OCI-LY3 (cell line): ENCODE results near the gene JDP2.

ENCODE experiments used
- H2AFZ ChIP-seq: fragments of 200-600, 300-600 bp; shearing (Covaris generic); 2 replicates; pipeline ENCODE4 v1.6.0; 2014; ENCODE audit warnings: antibody characterized with exemption, low read depth, low read length
- H3K27ac ChIP-seq: fragments of 200-600, 300-600 bp; sonication (generic); 2 replicates; pipeline ENCODE4 v1.5.1; 2014; ENCODE audit warnings: mild to moderate bottlenecking, low read length, moderate library complexity, mixed read lengths
- H3K27me3 ChIP-seq: fragments of 200-600, 300-600 bp; sonication (generic); 2 replicates; pipeline ENCODE4 v1.6.1; 2014; ENCODE audit warnings: low read depth, low read length, mixed read lengths
- H3K36me3 ChIP-seq: fragments of 200-600, 300-600 bp; sonication (generic); replicated peaks from 2 replicates; pipeline ENCODE3; 2014; ENCODE audit warnings: low read depth, low read length, mixed read lengths
- H3K4me1 ChIP-seq: fragments of 300-600, 200-600 bp; sonication (generic); 2 replicates; pipeline ENCODE4 v1.6.1; 2014; ENCODE audit warnings: low read length, mixed read lengths
- H3K4me2 ChIP-seq: fragments of 200-600, 300-600 bp; sonication (generic); 2 replicates; pipeline ENCODE4 v1.6.1; 2014; ENCODE audit warnings: low read length, mixed read lengths
- H3K4me3 ChIP-seq: fragments of 300-600, 200-600 bp; sonication (generic); 2 replicates; pipeline ENCODE4 v1.5.1; 2014; ENCODE audit warnings: antibody characterized with exemption, mild to moderate bottlenecking, low read length, moderate library complexity
- H3K79me2 ChIP-seq: fragments of 300-600, 200-600 bp; shearing (Covaris generic); 2 replicates; pipeline ENCODE4 v1.6.1; 2014; ENCODE audit warnings: mild to moderate bottlenecking, low read length, mixed read lengths
- H3K9ac ChIP-seq: fragments of 300-600, 200-600 bp; shearing (Covaris generic); 2 replicates; pipeline ENCODE4 v1.6.0; 2014; ENCODE audit warnings: mild to moderate bottlenecking, low read length, moderate library complexity
- H3K9me3 ChIP-seq: fragments of 200-600, 300-600 bp; shearing (Covaris generic); 2 replicates; pipeline ENCODE4 v1.6.1; 2014; ENCODE audit warnings: low read length, mixed read lengths; ENCODE audit not compliant: insufficient read depth
- H4K20me1 ChIP-seq: fragments of 200-600, 300-600 bp; sonication (generic); 2 replicates; pipeline ENCODE4 v1.6.1; 2016; ENCODE audit warnings: low read length, mixed read lengths; ENCODE audit not compliant: insufficient read depth
- CTCF ChIP-seq: fragments of 200-600, 300-600 bp; sonication (generic); IDR thresholded peaks from 2 replicates; pipeline ENCODE4 v1.5.1; 2014; ENCODE audit warnings: antibody characterized with exemption, low read length, low read depth
- EZH2phosphoT487 ChIP-seq: fragments of 200-600 bp; shearing (Covaris generic); IDR thresholded peaks from 2 replicates; pipeline ENCODE4 v1.6.1; 2018; ENCODE audit warnings: antibody characterized with exemption, mixed run types, low read depth

JDP2 gene

GRCh38 chr14:75461755-75462349, 34.0 kb downstream of the JDP2 start:
- 0 out of 2 replicates have a peak, but pooled peaks cover 4% of the 10 kb centered on the region for H3K4me1 ChIP-seq
- H2AFZ ChIP-seq = no peak overlapping the region

GRCh38 chr14:75464626-75465025, 36.8 kb downstream of the JDP2 start:
- Histone ChIP-seq H3K9me3 (peaks cover 2% of the 10 kb centered on the region; the same call in 1 of the 2 replicates), H3K4me2 (no peak overlapping the region), H3K4me1 (peaks cover 29% of the 10 kb centered on the region), H3K27me3 (no peaks in the 10 kb centered on the region), H3K36me3 (peaks cover 91% of the 10 kb centered on the region), H3K4me3 (no peak overlapping the region), H3K27ac (0 out of 2 replicates have a peak overlapping the region, but pooled peaks have one; percentile 10), H4K20me1 (peaks cover 93% of the 10 kb centered on the region), H3K9ac (no peak overlapping the region), H2AFZ (no peak overlapping the region), H3K79me2 (peaks cover 90% of the 10 kb centered on the region)
- no peak for TF ChIP-seq CTCF
- no peak for TF ChIP-seq EZH2phosphoT487

More at GRCh38 chr14:75461755-75462349, 34.0 kb downstream of the JDP2 start:
- Histone ChIP-seq H3K4me2 (no peak overlapping the region), H4K20me1 (peaks cover 94% of the 10 kb centered on the region), H3K27ac (no peak overlapping the region), H3K79me2 (peaks cover 91% of the 10 kb centered on the region), H3K9me3 (no peaks in the 10 kb centered on the region), H3K4me3 (no peak overlapping the region), H3K36me3 (peaks cover 91% of the 10 kb centered on the region), H3K9ac (no peak overlapping the region), H3K27me3 (no peaks in the 10 kb centered on the region)
- TF ChIP-seq EZH2phosphoT487 (no peak), CTCF (no peak)

GRCh38 chr14:75467763-75468162, 39.9 kb downstream of the JDP2 start:
- Histone ChIP-seq H2AFZ (no peak overlapping the region), H4K20me1 (peaks cover 72% of the 10 kb centered on the region), H3K27me3 (no peaks in the 10 kb centered on the region), H3K4me3 (no peak overlapping the region), H3K4me1 (peaks cover 41% of the 10 kb centered on the region), H3K27ac (no peak overlapping the region), H3K4me2 (no peak overlapping the region), H3K79me2 (peaks cover 71% of the 10 kb centered on the region), H3K9me3 (peaks cover 5% of the 10 kb centered on the region; the same call in 1 of the 2 replicates), H3K36me3 (peaks cover 90% of the 10 kb centered on the region), H3K9ac (no peak overlapping the region)
- TF ChIP-seq EZH2phosphoT487 = no peak
- TF ChIP-seq CTCF = no peak

- peaks cover 60% of the 10 kb centered on the region for H4K20me1 ChIP-seq
- H3K9me3 ChIP-seq = peaks cover 5% of the 10 kb centered on the region; the same call in 1 of the 2 replicates
- no peak overlapping the region for H2AFZ ChIP-seq
- H3K4me2 ChIP-seq = peak overlapping the region; percentile 29
- peaks cover 89% of the 10 kb centered on the region for H3K36me3 ChIP-seq
- peaks cover 58% of the 10 kb centered on the region for H3K79me2 ChIP-seq
- no peaks in the 10 kb centered on the region for H3K27me3 ChIP-seq
- TF ChIP-seq CTCF (no peak), EZH2phosphoT487 (no peak)
- peaks cover 41% of the 10 kb centered on the region for H3K4me1 ChIP-seq
- no peak overlapping the region for H3K4me3 ChIP-seq
- peak overlapping the region; percentile 68 for H3K27ac ChIP-seq
- peak overlapping the region; percentile 22; the same call in 1 of the 2 replicates for H3K9ac ChIP-seq
These were observed 41.3 kb downstream of the JDP2 start for GRCh38 chr14:75469164-75469563.
